Mesendoderm (in vitro differentiated cells): ENCODE results near the gene HNRNPA0.
A peak's percentile ranks its signal among the peaks of the same experiment; 100 is the strongest.

ENCODE experiments used
- DNase-seq: peaks from one replicate; pipeline ENCODE4 v3.0.0; 2013
- H2AK5ac ChIP-seq: 2 replicates; pipeline ENCODE4 v1.6.1; 2013; ENCODE audit warnings: low read length, inconsistent platforms
- H2BK120ac ChIP-seq: 2 replicates; pipeline ENCODE4 v1.6.1; 2013; ENCODE audit warnings: low read depth, mild to moderate bottlenecking, low read length, moderate library complexity, mixed read lengths
- H2BK15ac ChIP-seq: replicated peaks from 2 replicates; pipeline ENCODE4 v1.6.1; 2013; ENCODE audit warnings: low read depth, mild to moderate bottlenecking, moderate library complexity
- H2BK5ac ChIP-seq: 2 replicates; pipeline ENCODE4 v1.6.1; 2013; ENCODE audit warnings: low read length, inconsistent platforms
- H3K18ac ChIP-seq: 2 replicates; pipeline ENCODE4 v1.6.1; 2013; ENCODE audit warnings: mild to moderate bottlenecking, low read length, mixed read lengths
- H3K23ac ChIP-seq: one replicate; pipeline ENCODE4 v1.6.1; 2013; ENCODE audit warnings: low read length
- H3K27ac ChIP-seq: 2 replicates; pipeline ENCODE4 v1.5.1; 2013; ENCODE audit warnings: low read depth, mild to moderate bottlenecking, inconsistent platforms, low read length, moderate library complexity
- H3K27me3 ChIP-seq: 2 replicates; pipeline ENCODE4 v1.6.1; 2013; ENCODE audit warnings: low read length, control low read depth, mild to moderate bottlenecking, inconsistent platforms; ENCODE audit not compliant: insufficient read depth, poor library complexity
- H3K36me3 ChIP-seq: 2 replicates; pipeline ENCODE4 v1.6.1; 2013; ENCODE audit warnings: low read length, inconsistent platforms; ENCODE audit not compliant: control insufficient read depth, insufficient read depth
- H3K4ac ChIP-seq: one replicate; pipeline ENCODE4 v1.6.1; 2013; ENCODE audit warnings: low read depth, mild to moderate bottlenecking, low read length, moderate library complexity
- H3K4me1 ChIP-seq: 2 replicates; pipeline ENCODE4 v1.6.1; 2013; ENCODE audit warnings: low read depth, low read length, inconsistent platforms; ENCODE audit not compliant: control insufficient read depth
- H3K4me2 ChIP-seq: 2 replicates; pipeline ENCODE4 v1.6.1; 2013; ENCODE audit warnings: low read length
- H3K4me3 ChIP-seq: 2 replicates; pipeline ENCODE4 v1.5.1; 2013; ENCODE audit warnings: mild to moderate bottlenecking, low read length
- H3K56ac ChIP-seq: one replicate; pipeline ENCODE4 v1.6.1; 2013; ENCODE audit warnings: low read length
- H3K79me1 ChIP-seq: 2 replicates; pipeline ENCODE4 v1.6.1; 2013; ENCODE audit warnings: low read length, inconsistent platforms
- H3K79me2 ChIP-seq: 2 replicates; pipeline ENCODE4 v1.6.1; 2013; ENCODE audit warnings: mild to moderate bottlenecking, low read length; ENCODE audit not compliant: control insufficient read depth, insufficient read depth
- H3K9ac ChIP-seq: 2 replicates; pipeline ENCODE4 v1.6.1; 2013; ENCODE audit warnings: low read length, inconsistent platforms
- H4K5ac ChIP-seq: one replicate; pipeline ENCODE4 v1.6.1; 2013; ENCODE audit warnings: low read length
- H4K8ac ChIP-seq: one replicate; pipeline ENCODE4 v1.6.1; 2013; ENCODE audit warnings: low read depth, mild to moderate bottlenecking, control low read depth, low read length, moderate library complexity
- WGBS: extraction: QIAGEN DNeasy Blood & Tissue Kit; methylation state at CpG from one replicate; pipeline ENCODE4 v1.1.7; 2013; ENCODE audit warnings: low lambda C conversion rate, missing lambda C conversion rate; ENCODE audit not compliant: insufficient coverage; ENCODE audit errors: extremely low coverage; 5-methylcytosine and 5-hydroxymethylcytosine counted together

HNRNPA0 gene

GRCh38 chr5:137731176-137731575 is 23.0 kb downstream of the HNRNPA0 start:
- Histone ChIP-seq H3K18ac (no peak overlapping the region), H3K4me3 (no peak overlapping the region), H3K36me3 (no peaks in the 10 kb centered on the region), H3K9ac (no peak overlapping the region), H3K79me1 (no peaks in the 10 kb centered on the region), H2BK15ac (no peak overlapping the region), H2AK5ac (no peak overlapping the region), H3K79me2 (no peaks in the 10 kb centered on the region), H3K4ac (no peak overlapping the region), H4K8ac (no peak overlapping the region), H3K27ac (no peak overlapping the region), H2BK120ac (no peak overlapping the region), H3K56ac (no peak overlapping the region), H4K5ac (no peak overlapping the region), H3K27me3 (no peaks in the 10 kb centered on the region), H2BK5ac (no peak overlapping the region), H3K4me2 (no peak overlapping the region), H3K23ac (no peak overlapping the region), H3K4me1 (peaks cover 6% of the 10 kb centered on the region)
- no CpG with 5 or more reads among the region's 3 CpGs for WGBS
- DNase-seq: no peak

GRCh38 chr5:137730336-137730735 is 23.8 kb downstream of the HNRNPA0 start:
- Histone ChIP-seq H2BK120ac (no peak overlapping the region), H3K9ac (no peak overlapping the region), H3K27ac (no peak overlapping the region), H4K5ac (no peak overlapping the region), H3K27me3 (no peaks in the 10 kb centered on the region), H3K36me3 (no peaks in the 10 kb centered on the region), H3K4me1 (peaks cover 6% of the 10 kb centered on the region), H4K8ac (no peak overlapping the region), H3K23ac (no peak overlapping the region), H2BK5ac (no peak overlapping the region), H3K56ac (no peak overlapping the region), H2AK5ac (no peak overlapping the region), H3K79me1 (no peaks in the 10 kb centered on the region), H3K18ac (no peak overlapping the region), H2BK15ac (no peak overlapping the region), H3K4me2 (no peak overlapping the region), H3K4ac (no peak overlapping the region), H3K79me2 (no peaks in the 10 kb centered on the region), H3K4me3 (no peak overlapping the region)
- no peak for DNase-seq

GRCh38 chr5:137728048-137728447 is 26.1 kb downstream of the HNRNPA0 start:
- WGBS: no CpG with 5 or more reads among the region's 1 CpG
- Histone ChIP-seq H3K79me2 (no peaks in the 10 kb centered on the region), H3K9ac (no peak overlapping the region), H2BK120ac (no peak overlapping the region), H3K56ac (no peak overlapping the region), H3K18ac (no peak overlapping the region), H3K27me3 (no peaks in the 10 kb centered on the region), H2BK15ac (no peak overlapping the region), H3K4me2 (no peak overlapping the region), H3K79me1 (no peaks in the 10 kb centered on the region), H3K23ac (no peak overlapping the region), H3K4me3 (no peak overlapping the region), H3K4ac (no peak overlapping the region), H4K8ac (peak overlapping the region; percentile 28), H4K5ac (no peak overlapping the region), H3K36me3 (no peaks in the 10 kb centered on the region), H2AK5ac (no peak overlapping the region), H3K4me1 (peaks cover 4% of the 10 kb centered on the region), H3K27ac (no peak overlapping the region), H2BK5ac (no peak overlapping the region)
- DNase-seq: no peak

- Histone ChIP-seq H3K9ac (no peak overlapping the region), H4K5ac (no peak overlapping the region), H3K4me1 (peaks cover 3% of the 10 kb centered on the region), H3K56ac (no peak overlapping the region), H3K4me3 (no peak overlapping the region), H2BK5ac (no peak overlapping the region), H3K23ac (no peak overlapping the region), H3K4ac (no peak overlapping the region), H2BK15ac (no peak overlapping the region), H3K4me2 (no peak overlapping the region), H2BK120ac (no peak overlapping the region), H3K27ac (peak overlapping the region; percentile 29), H3K79me2 (no peaks in the 10 kb centered on the region), H3K27me3 (no peaks in the 10 kb centered on the region), H3K18ac (no peak overlapping the region), H3K79me1 (no peaks in the 10 kb centered on the region), H3K36me3 (no peaks in the 10 kb centered on the region), H4K8ac (no peak overlapping the region), H2AK5ac (no peak overlapping the region)
- WGBS: no CpG with 5 or more reads among the region's 2 CpGs
- DNase-seq: peak; percentile 75
Measured at GRCh38 chr5:137727623-137728022, 26.5 kb downstream of the HNRNPA0 start.

- H4K8ac ChIP-seq: no peak overlapping the region
- no peaks in the 10 kb centered on the region for H3K27me3 ChIP-seq
- H3K79me1 ChIP-seq: no peaks in the 10 kb centered on the region
- H3K18ac ChIP-seq: no peak overlapping the region
- H3K9ac ChIP-seq: no peak overlapping the region
- no peaks in the 10 kb centered on the region for H3K79me2 ChIP-seq
- no CpG with 5 or more reads among the region's 2 CpGs for WGBS
- H3K4me2 ChIP-seq: no peak overlapping the region
- H2BK120ac ChIP-seq: no peak overlapping the region
- no peak overlapping the region for H3K4me3 ChIP-seq
- H3K56ac ChIP-seq: no peak overlapping the region
- peaks cover 3% of the 10 kb centered on the region for H3K4me1 ChIP-seq
- no peak overlapping the region for H2BK15ac ChIP-seq
- no peak overlapping the region for H3K4ac ChIP-seq
- H3K27ac ChIP-seq: no peak overlapping the region
- H3K23ac ChIP-seq: no peak overlapping the region
- H4K5ac ChIP-seq: no peak overlapping the region
- H2BK5ac ChIP-seq: no peak overlapping the region
- no peak for DNase-seq
- no peak overlapping the region for H2AK5ac ChIP-seq
- no peaks in the 10 kb centered on the region for H3K36me3 ChIP-seq
Measured at GRCh38 chr5:137724251-137724650, 29.9 kb downstream of the HNRNPA0 start.

GRCh38 chr5:137718611-137719010 is 35.6 kb downstream of the HNRNPA0 start:
- Histone ChIP-seq H3K27ac (no peak overlapping the region), H3K36me3 (no peaks in the 10 kb centered on the region), H2BK120ac (no peak overlapping the region), H3K18ac (no peak overlapping the region), H3K4ac (no peak overlapping the region), H3K9ac (no peak overlapping the region), H3K4me3 (no peak overlapping the region), H3K79me1 (no peaks in the 10 kb centered on the region), H3K23ac (no peak overlapping the region), H4K5ac (no peak overlapping the region), H3K56ac (no peak overlapping the region), H2AK5ac (no peak overlapping the region), H4K8ac (no peak overlapping the region), H2BK5ac (no peak overlapping the region), H3K27me3 (no peaks in the 10 kb centered on the region), H3K4me2 (no peak overlapping the region), H3K79me2 (no peaks in the 10 kb centered on the region), H2BK15ac (no peak overlapping the region), H3K4me1 (no peaks in the 10 kb centered on the region)
- DNase-seq: no peak
